GM12892 (cell line): ENCODE results near the gene RPS19BP1.

Experiments
- POLR2A ChIP-seq: IDR thresholded peaks from 2 replicates; pipeline ENCODE4 v1.6.1; 2011; ENCODE audit warnings: low read depth, low read length, control low read depth
- POLR2AphosphoS5 ChIP-seq: IDR thresholded peaks from 2 replicates; pipeline ENCODE4 v1.6.1; 2011; ENCODE audit warnings: low read depth, low read length, control low read depth
- TAF1 ChIP-seq: IDR thresholded peaks from 2 replicates; pipeline ENCODE4 v1.6.1; 2011; ENCODE audit warnings: low read depth, mild to moderate bottlenecking, control low read depth, low read length, borderline replicate concordance

GRCh38 chr22:39570226-39570625 is 37.7 kb upstream of the RPS19BP1 start:
- TF ChIP-seq POLR2AphosphoS5 (no peak), TAF1 (no peak), POLR2A (no peak)
